WI38 (cell line): ENCODE results near the gene SLC1A2.

Experiments used
- H3K4me3 ChIP-seq: 2 replicates; pipeline ENCODE4 v1.5.1; 2011; ENCODE audit warnings: low read depth, mild to moderate bottlenecking, control low read depth, low read length
- TF ChIP-seq, protein P1 (sequence below): IDR thresholded peaks from 2 replicates; pipeline ENCODE4 v1.5.1; 2012; ENCODE audit warnings: low read depth, mild to moderate bottlenecking, control low read depth, low read length

SLC1A2 gene

DNA sequence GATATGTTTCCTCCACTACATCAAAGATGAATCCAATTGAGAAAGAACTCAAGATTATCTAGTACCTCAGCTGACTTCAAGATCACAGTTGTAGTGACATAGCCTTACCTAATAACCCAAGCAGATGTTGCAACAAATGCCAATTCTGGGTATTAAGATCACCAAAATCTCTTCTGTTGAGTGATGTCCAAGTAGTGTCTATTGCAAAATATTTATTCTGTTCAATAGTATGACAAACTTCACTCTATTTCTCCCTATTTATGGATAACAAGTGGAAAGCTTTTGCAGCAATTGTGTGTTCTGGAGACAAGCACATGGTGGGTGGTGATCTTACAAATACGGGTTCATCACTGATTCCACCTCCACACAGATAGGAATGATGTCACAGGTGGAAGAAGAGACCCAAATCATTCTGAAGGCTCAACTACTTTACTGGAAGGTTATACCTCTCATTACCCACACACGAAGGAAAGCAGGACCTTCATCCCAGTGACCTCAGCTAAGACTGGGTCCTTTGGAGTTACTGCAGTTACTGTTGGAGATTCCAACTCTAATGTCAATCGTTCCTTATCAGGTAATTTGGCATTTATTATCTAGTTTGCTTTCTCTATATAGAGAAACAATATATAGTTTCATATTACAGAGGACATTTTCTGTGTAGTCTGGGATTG, 208.3 kb downstream of the SLC1A2 start:
- H3K4me3 ChIP-seq, result no peak overlapping the region
- TF ChIP-seq, protein P1, sequence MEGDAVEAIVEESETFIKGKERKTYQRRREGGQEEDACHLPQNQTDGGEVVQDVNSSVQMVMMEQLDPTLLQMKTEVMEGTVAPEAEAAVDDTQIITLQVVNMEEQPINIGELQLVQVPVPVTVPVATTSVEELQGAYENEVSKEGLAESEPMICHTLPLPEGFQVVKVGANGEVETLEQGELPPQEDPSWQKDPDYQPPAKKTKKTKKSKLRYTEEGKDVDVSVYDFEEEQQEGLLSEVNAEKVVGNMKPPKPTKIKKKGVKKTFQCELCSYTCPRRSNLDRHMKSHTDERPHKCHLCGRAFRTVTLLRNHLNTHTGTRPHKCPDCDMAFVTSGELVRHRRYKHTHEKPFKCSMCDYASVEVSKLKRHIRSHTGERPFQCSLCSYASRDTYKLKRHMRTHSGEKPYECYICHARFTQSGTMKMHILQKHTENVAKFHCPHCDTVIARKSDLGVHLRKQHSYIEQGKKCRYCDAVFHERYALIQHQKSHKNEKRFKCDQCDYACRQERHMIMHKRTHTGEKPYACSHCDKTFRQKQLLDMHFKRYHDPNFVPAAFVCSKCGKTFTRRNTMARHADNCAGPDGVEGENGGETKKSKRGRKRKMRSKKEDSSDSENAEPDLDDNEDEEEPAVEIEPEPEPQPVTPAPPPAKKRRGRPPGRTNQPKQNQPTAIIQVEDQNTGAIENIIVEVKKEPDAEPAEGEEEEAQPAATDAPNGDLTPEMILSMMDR, result no peak

DNA sequence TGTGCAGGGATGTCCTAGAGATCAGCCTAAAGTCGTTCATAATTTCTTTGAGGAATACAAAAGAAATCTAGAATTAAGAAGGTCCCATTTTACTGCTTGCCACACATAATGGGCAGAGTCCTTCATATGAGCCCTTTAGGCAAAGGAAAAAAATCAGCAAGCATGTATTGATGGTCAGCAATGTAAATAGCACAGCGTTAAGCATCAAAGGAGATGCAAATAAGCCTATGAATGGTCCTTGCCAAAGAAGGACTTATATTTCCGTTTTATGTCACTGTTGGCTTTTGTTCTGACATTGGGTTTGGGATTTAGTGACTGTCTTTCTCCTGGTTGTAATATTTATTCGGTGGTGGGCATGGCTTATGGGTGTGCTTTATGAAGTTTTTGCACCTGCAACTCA, 210.6 kb downstream of the SLC1A2 start:
- TF ChIP-seq, protein P1, result no peak
- H3K4me3 ChIP-seq, result no peak overlapping the region

DNA sequence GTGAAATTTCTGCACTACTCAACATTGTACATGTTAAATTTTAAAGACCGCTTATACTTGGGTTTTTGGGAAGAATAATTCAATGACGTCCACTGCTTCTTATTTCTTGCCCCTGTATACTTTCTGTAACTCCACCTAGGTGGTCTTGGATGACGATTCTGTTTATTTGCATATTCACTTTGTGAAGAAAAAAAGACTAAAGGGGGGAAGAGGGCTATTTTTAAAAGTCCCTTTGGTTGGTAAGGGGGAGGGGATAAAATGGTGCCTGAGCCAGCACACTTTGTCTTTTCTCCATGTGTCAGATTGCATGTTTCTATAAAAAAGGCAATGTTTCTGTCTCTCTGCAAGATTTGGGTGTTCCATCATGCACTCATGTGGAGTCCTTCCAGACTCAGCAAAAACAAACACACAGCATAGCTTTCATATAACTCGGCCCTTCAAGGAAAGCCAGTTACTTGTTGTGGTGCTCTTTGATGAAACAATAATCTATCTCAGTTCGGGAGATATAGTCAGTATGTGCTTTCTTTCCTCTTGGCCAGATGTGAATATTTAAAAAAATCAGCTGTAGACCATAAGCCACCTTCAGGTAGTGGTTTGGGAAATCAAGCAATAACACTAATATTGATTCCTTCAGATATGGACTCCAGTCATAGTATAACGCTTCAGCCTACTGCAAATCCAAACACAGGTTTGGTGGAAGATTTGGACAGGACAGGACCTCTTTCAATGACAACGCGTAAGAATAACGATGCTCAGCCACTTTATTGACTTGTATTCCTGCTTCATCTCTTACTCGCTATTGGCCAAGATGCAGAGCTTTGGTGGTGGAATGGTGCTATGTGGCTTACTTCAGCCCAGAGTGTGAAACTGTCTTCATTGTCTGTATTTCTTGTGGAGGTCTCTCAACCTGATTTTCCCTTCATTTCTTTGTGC, 211.6 kb downstream of the SLC1A2 start:
- TF ChIP-seq, protein P1, result no peak
- H3K4me3 ChIP-seq, result no peak overlapping the region

DNA sequence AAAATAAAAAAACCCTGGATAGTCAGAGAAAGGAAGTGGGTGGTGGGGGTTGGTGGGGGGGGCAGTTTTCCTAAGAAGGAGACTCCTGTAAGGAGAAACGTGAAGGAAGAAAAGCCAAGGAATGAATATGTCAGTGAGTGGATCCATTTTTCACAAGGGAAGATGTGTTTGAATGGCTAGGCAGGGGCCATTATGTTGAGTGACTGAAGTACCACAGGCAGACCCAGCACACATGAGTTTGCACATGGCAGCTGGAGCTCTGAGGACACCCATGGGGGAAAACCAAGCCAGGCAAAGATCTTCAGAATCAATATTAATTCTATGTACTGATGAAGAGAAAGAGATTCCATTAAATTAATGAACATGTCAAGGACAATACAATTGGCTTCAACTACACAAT, 212.7 kb downstream of the SLC1A2 start:
- TF ChIP-seq, protein P1, result no peak
- H3K4me3 ChIP-seq, result no peak overlapping the region

DNA sequence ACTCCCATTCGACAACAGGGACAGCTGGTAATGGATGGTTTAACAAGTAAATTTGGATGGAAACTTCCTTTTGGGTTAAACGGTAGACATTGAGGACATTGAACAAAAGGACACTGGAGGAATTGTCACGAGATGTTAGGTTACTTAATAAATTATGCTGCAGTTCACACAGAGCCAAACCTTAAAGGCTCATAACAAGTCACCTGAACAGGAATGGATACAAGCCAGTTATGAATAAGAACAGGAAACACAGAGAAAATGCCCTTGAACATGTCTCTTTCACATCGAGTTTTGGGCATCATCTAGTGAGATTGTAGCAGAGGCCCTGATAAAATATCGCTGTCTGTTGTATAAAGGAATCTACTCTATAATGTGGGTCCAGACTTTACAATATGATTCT, 214.7 kb downstream of the SLC1A2 start:
- no peak overlapping the region for H3K4me3 ChIP-seq
- TF ChIP-seq, protein P1, result no peak
